Fibroblast of upper back skin (primary cell): Measurements from ENCODE around the gene NRL.
"Not testable (repeated sequence)": the region's sequence is repeated elsewhere in the genome, so short reads cannot be mapped to it uniquely, and the experiment has no call there.

Source experiments
- DNase-seq: peaks from one replicate; pipeline ENCODE4 v3.0.0-alpha.2; 2013

Gene NRL

GRCh38 chr14:24123424-24124417 is 9.0 kb upstream of the NRL start:
- DNase-seq, result no peak

- DNase-seq, result no peak
Observed at GRCh38 chr14:24122898-24123297, 8.1 kb upstream of the NRL start.

GRCh38 chr14:24122416-24122815 is 7.7 kb upstream of the NRL start:
- no peak for DNase-seq

GRCh38 chr14:24121210-24121609 is 6.5 kb upstream of the NRL start:
- DNase-seq, result no peak

- no peak for DNase-seq
Observed at GRCh38 chr14:24119691-24120090, 4.9 kb upstream of the NRL start.

GRCh38 chr14:24117179-24117578 is 2.4 kb upstream of the NRL start:
- DNase-seq, result no peak

GRCh38 chr14:24116128-24116814 is 1.5 kb upstream of the NRL start:
- DNase-seq, result no peak

- no peak for DNase-seq
Observed at GRCh38 chr14:24115422-24116127, 826 bp upstream of the NRL start.

GRCh38 chr14:24113801-24114531 is 783 bp downstream of the NRL start:
- peak; percentile 85 for DNase-seq

- DNase-seq, result no peak
Observed at GRCh38 chr14:24113379-24113800, 1.4 kb downstream of the NRL start.

GRCh38 chr14:24110523-24110922 is 4.2 kb downstream of the NRL start:
- DNase-seq, result no peak

GRCh38 chr14:24110060-24110459 is 4.7 kb downstream of the NRL start:
- DNase-seq, result no peak

- DNase-seq, result no peak
Observed at GRCh38 chr14:24108336-24108874, 6.3 kb downstream of the NRL start.

- DNase-seq, result no peak
Observed at GRCh38 chr14:24106672-24107271, 8.0 kb downstream of the NRL start.

- not testable (repeated sequence) for DNase-seq
Observed at GRCh38 chr14:24105609-24106239, 9.0 kb downstream of the NRL start.

GRCh38 chr14:24103451-24103850 is 11.3 kb downstream of the NRL start:
- DNase-seq, result no peak

GRCh38 chr14:24102357-24103048 is 12.2 kb downstream of the NRL start:
- DNase-seq, result no peak

- no peak for DNase-seq
Observed at GRCh38 chr14:24100982-24101494, 13.7 kb downstream of the NRL start.

GRCh38 chr14:24100197-24100981 is 14.4 kb downstream of the NRL start:
- no peak for DNase-seq
